Progenitor cell of endocrine pancreas (in vitro differentiated cells): ENCODE measurements around the gene MYL6B. TPM values are rescaled to one million over a fixed set of nuclear protein-coding genes. Genes with fewer than 3 reads are reported as not detected.
A peak's percentile ranks its signal among the peaks of the same experiment; 100 is the strongest.

Experiments
- DNase-seq: peaks from one replicate; pipeline ENCODE4 v3.0.0; 2021; ENCODE audit warnings: low spot score; ENCODE audit not compliant: unreplicated experiment
- H3K27ac Mint-ChIP-seq: 2 replicates; pipeline ENCODE4 v1.8.0; 2021; ENCODE audit warnings: mild to moderate bottlenecking, moderate library complexity, mixed read lengths
- H3K27me3 Mint-ChIP-seq: 2 replicates; pipeline ENCODE4 v1.8.0; 2021; ENCODE audit warnings: mixed read lengths
- H3K36me3 Mint-ChIP-seq: 2 replicates; pipeline ENCODE4 v1.8.0; 2022; ENCODE audit warnings: mixed read lengths; ENCODE audit not compliant: insufficient read depth
- H3K4me1 Mint-ChIP-seq: 2 replicates; pipeline ENCODE4 v1.8.0; 2021; ENCODE audit warnings: low read depth, mixed read lengths
- H3K4me3 Mint-ChIP-seq: 2 replicates; pipeline ENCODE4 v1.8.0; 2021; ENCODE audit warnings: low read depth, mild to moderate bottlenecking, moderate library complexity, mixed read lengths
- H3K9me3 Mint-ChIP-seq: 2 replicates; pipeline ENCODE4 v1.8.0; 2021; ENCODE audit warnings: low read depth, mixed read lengths
- CTCF ChIP-seq: fragments of 200-600 bp; sonication (generic); IDR thresholded peaks from one replicate; pipeline ENCODE4 v1.5.0; 2021; ENCODE audit warnings: antibody characterized with exemption, mild to moderate bottlenecking; ENCODE audit not compliant: unreplicated experiment
- total RNA-seq: library from RNA; stranded (reverse); gene quantifications from 2 replicates; pipeline ENCODE4 v1.2.1, GENCODE V29; 2021

MYL6B gene
- total RNA-seq, 1 donor from 2014 or later: 172 TPM

GRCh38 chr12:56104815-56105608 lies 47.4 kb upstream of the MYL6B start:
- H3K27me3 Mint-ChIP-seq: no peaks in the 10 kb centered on the region

GRCh38 chr12:56105609-56105902 lies 46.8 kb upstream of the MYL6B start:
- Mint-ChIP-seq H3K27ac (peak overlapping the region; percentile 11), H3K9me3 (no peaks in the 10 kb centered on the region), H3K36me3 (peaks cover 28% of the 10 kb centered on the region), H3K4me1 (peaks cover 24% of the 10 kb centered on the region), H3K27me3 (no peaks in the 10 kb centered on the region), H3K4me3 (peak overlapping the region; percentile 92)
- no peak for TF ChIP-seq CTCF
- DNase-seq: no peak

More at GRCh38 chr12:56104815-56105608, 47.4 kb upstream of the MYL6B start:
- TF ChIP-seq CTCF: peak; percentile 6
- H3K36me3 Mint-ChIP-seq: peaks cover 24% of the 10 kb centered on the region
- no peaks in the 10 kb centered on the region for H3K9me3 Mint-ChIP-seq
- H3K4me3 Mint-ChIP-seq: peak overlapping the region; percentile 92
- peaks cover 24% of the 10 kb centered on the region for H3K4me1 Mint-ChIP-seq
- DNase-seq: no peak
- peak overlapping the region; percentile 95 for H3K27ac Mint-ChIP-seq

GRCh38 chr12:56107242-56107641 lies 45.1 kb upstream of the MYL6B start:
- Mint-ChIP-seq H3K4me1 (peaks cover 24% of the 10 kb centered on the region), H3K4me3 (no peak overlapping the region), H3K27ac (no peak overlapping the region), H3K27me3 (no peaks in the 10 kb centered on the region), H3K36me3 (peaks cover 28% of the 10 kb centered on the region), H3K9me3 (no peaks in the 10 kb centered on the region)
- no peak for DNase-seq
- TF ChIP-seq CTCF: no peak

GRCh38 chr12:56110571-56110970 lies 41.8 kb upstream of the MYL6B start:
- H3K4me3 Mint-ChIP-seq: no peak overlapping the region

GRCh38 chr12:56114084-56114483 lies 38.3 kb upstream of the MYL6B start:
- H3K27ac Mint-ChIP-seq: peak overlapping the region; percentile 70
- no peaks in the 10 kb centered on the region for H3K27me3 Mint-ChIP-seq
- peaks cover 37% of the 10 kb centered on the region for H3K36me3 Mint-ChIP-seq
- H3K4me1 Mint-ChIP-seq: peaks cover 15% of the 10 kb centered on the region
- H3K9me3 Mint-ChIP-seq: no peaks in the 10 kb centered on the region
- no peak for TF ChIP-seq CTCF
- peak overlapping the region; percentile 29 for H3K4me3 Mint-ChIP-seq
- no peak for DNase-seq

More at GRCh38 chr12:56110571-56110970, 41.8 kb upstream of the MYL6B start:
- Mint-ChIP-seq H3K4me1 (peaks cover 15% of the 10 kb centered on the region), H3K9me3 (no peaks in the 10 kb centered on the region), H3K27ac (peak overlapping the region; percentile 77), H3K27me3 (no peaks in the 10 kb centered on the region), H3K36me3 (peaks cover 34% of the 10 kb centered on the region)
- no peak for DNase-seq
- no peak for TF ChIP-seq CTCF
